Choroid plexus epithelial cell (primary cell): ENCODE data around the gene LRRC8C.
A peak's percentile ranks its signal among the peaks of the same experiment; 100 is the strongest.

Experiments used
- DNase-seq: peaks from one replicate; pipeline ENCODE4 v3.0.0-alpha.2; 2010; ENCODE audit warnings: low read depth
- H3K4me3 ChIP-seq: 2 replicates; pipeline ENCODE4 v1.5.1; 2011; ENCODE audit warnings: low read depth, mild to moderate bottlenecking, control low read depth, low read length, moderate library complexity
- TF ChIP-seq, protein P1 (sequence below): conservative IDR thresholded peaks from 2 replicates; pipeline ENCODE4 v1.5.1; 2011; ENCODE audit warnings: low read depth, mild to moderate bottlenecking, control low read depth, inconsistent platforms, low read length, moderate library complexity

Gene LRRC8C

DNA sequence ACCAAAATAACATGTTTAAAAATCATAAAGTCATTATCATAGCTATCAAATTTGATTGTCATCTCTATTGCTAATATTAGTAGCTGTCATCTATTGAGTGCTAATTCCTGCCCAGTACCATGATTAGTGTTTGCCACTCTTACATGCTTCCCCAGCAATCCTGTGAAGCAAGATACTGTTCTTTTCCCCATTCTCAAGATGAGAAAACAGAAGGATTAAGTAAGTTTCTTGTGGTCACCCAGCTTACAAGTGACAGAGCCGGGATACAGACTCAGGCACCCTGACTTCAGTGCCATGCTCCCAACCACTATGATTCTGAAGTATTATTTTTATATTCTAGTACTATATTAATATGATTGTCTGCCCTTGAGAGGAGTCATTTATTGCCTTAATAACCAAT lies 36.5 kb downstream of the LRRC8C start:
- no peak overlapping the region for H3K4me3 ChIP-seq
- TF ChIP-seq, protein P1, sequence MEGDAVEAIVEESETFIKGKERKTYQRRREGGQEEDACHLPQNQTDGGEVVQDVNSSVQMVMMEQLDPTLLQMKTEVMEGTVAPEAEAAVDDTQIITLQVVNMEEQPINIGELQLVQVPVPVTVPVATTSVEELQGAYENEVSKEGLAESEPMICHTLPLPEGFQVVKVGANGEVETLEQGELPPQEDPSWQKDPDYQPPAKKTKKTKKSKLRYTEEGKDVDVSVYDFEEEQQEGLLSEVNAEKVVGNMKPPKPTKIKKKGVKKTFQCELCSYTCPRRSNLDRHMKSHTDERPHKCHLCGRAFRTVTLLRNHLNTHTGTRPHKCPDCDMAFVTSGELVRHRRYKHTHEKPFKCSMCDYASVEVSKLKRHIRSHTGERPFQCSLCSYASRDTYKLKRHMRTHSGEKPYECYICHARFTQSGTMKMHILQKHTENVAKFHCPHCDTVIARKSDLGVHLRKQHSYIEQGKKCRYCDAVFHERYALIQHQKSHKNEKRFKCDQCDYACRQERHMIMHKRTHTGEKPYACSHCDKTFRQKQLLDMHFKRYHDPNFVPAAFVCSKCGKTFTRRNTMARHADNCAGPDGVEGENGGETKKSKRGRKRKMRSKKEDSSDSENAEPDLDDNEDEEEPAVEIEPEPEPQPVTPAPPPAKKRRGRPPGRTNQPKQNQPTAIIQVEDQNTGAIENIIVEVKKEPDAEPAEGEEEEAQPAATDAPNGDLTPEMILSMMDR: no peak
- no peak for DNase-seq

DNA sequence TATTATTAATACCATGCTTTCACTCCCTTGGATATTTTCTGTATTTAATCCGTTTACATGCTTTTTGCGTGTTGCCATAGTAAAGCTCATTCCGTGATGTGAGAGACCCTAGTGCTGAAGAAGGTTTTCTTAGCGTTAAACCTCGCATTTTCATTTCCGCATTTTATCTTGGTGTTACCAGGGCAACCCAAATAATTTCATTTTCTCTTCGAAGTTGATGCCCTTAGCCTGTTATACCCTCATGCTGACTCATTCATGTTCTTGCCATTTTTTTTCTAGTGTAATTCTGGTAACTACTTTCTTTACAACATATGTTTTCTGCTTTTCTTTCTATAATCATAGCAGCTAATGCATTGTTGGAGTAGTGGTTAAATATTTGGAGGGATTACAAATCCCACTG lies 37.2 kb downstream of the LRRC8C start:
- no peak for DNase-seq
- TF ChIP-seq, protein P1: no peak
- no peak overlapping the region for H3K4me3 ChIP-seq

DNA sequence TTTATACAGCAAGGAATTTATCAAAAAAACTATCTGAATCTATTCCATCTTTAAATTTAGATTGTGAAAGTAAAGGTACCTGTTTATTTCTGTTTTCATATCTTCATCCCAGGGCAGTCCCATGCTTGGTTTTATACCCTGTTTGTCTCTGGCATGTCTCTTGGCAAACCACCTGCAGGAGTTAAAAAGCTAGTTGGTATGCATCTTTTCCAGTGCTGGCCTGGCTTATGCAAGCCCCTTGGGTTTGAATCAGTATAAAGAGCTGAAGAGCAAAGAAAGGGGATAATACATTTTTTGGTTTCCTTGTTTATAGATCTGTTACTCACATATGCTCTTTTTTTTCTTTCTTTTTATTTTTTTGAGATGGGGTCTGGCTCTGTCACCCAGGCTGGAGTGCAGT lies 37.8 kb downstream of the LRRC8C start:
- no peak for DNase-seq
- TF ChIP-seq, protein P1: no peak
- no peak overlapping the region for H3K4me3 ChIP-seq

DNA sequence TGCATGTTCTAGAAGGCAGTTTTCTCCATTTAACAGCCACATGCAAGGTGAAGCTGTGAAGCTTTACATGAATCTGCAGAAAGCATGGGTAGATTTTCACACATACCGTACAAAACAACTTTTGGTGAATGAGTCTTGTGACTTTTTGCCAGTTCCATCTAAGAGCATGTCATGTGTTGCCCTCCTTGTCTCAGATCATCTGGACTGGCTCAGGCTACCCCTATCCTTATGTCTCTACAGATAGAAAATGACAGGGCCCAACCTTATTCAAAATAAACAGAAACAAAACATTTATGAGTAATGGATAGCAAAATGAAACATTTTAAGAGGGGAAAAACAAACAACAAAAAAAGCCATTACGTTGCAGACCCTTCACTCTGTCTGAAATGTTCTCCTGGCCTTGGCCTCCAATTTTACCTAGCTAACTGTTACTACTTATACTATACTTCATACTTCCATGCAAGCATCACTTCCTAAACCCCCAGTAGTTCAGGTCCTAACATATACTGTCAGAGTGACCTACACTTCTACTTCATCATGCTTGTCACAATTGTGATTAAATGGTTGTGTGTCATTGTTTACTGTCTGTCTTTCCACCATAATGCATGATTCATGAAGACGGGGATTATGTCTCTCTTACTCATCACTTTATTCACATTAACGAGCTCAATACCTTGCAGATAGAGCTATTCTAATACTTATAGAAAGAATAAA lies 39.0 kb downstream of the LRRC8C start:
- TF ChIP-seq, protein P1: no peak
- no peak overlapping the region for H3K4me3 ChIP-seq
- no peak for DNase-seq

DNA sequence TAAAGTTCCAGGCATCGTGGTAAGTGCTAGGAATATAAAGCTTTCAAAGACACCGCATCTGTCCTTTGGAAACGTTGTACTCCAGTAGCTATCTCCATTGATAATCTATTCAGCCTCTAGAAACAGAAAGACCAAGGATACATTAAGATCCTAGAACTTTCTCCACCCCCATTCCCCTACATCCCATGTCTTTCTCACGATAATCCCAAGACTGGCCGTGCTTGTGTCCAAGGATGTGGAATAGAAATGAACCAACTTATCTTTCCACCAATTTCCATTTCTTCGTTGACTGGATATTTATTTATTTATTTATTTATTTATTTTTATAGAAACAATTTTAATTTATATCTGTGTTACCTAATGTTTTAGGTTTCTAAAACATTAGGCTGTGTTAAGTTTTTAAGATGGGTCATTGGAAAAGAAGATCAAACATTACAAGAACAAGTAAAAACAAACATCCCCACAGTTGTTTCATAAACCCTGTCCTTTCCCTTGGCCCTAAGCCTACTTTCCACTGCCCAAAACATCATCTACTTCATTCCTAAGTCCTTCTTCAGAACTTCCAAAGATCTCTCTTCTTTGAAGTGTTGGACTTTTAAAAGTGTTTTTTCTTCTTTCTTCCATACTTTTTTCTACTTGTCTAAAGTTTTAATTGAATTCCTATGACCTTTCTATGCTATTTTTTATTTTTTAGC lies 39.7 kb downstream of the LRRC8C start:
- TF ChIP-seq, protein P1: no peak
- no peak overlapping the region for H3K4me3 ChIP-seq
- DNase-seq: peak; percentile 63

DNA sequence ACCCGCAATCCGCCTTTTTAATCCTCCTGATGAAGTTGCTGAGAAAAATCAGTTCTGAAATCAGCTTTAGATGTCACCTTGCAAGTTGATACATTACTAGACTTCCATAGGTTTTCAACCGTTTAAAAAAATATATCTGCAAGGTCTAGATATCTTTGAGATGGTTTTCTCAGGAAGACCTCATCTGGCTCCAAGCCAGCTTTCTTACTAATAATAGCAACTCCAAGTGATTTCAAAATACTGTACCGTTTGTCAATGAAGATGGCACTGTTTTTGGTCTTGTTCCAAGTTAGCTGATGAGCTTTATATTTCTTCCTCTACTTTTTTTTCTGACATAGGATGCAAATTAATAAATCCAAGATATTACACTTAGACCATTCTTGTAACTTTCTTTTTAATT lies 40.3 kb downstream of the LRRC8C start:
- no peak overlapping the region for H3K4me3 ChIP-seq
- TF ChIP-seq, protein P1: no peak
- DNase-seq: peak; percentile 35

DNA sequence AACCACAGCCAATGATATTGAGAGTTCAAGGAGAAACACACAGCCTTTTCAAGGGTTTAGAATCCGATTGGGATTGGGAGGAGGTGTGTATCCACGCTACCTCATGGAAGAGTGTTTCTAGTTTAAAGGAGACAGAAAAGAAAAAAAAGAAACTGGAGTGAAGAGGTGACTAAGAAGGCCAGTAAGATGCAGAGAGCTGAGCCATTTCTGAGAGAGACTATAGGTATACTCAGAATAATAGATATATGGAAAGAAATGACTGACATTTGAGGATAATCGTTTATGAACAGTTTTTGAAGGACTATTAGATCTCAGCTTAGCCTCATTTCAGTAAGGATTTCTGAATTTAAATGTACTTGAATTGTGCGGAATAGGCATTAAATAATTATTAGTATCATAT lies 42.8 kb downstream of the LRRC8C start:
- no peak for DNase-seq
- TF ChIP-seq, protein P1: no peak
- H3K4me3 ChIP-seq: no peak overlapping the region
